HFF-Myc (cell line): ENCODE data around the gene DLG3.

Experiments
- DNase-seq: peaks from one replicate; pipeline ENCODE4 v3.0.0-alpha.2; 2011; ENCODE audit warnings: low read depth; ENCODE audit errors: extremely low read depth
- H3K4me3 ChIP-seq: replicated peaks from 2 replicates; pipeline ENCODE4 v1.5.1; 2011; ENCODE audit warnings: low read depth, mild to moderate bottlenecking, control low read depth, low read length
- CTCF ChIP-seq: IDR thresholded peaks from 2 replicates; pipeline ENCODE4 v1.5.1; 2012; ENCODE audit warnings: mild to moderate bottlenecking, low read depth, low read length, control low read depth; ENCODE audit errors: missing control alignments

The DLG3 gene

GRCh38 chrX:70429759-70430158 lies 14.9 kb upstream of the DLG3 start:
- no peak for DNase-seq
- TF ChIP-seq CTCF = no peak

GRCh38 chrX:70432936-70433847 lies 11.4 kb upstream of the DLG3 start:
- H3K4me3 ChIP-seq = peak overlapping the region; percentile 58
- no peak for DNase-seq
- TF ChIP-seq CTCF = no peak

More at GRCh38 chrX:70429759-70430158, 14.9 kb upstream of the DLG3 start:
- no peak overlapping the region for H3K4me3 ChIP-seq

- H3K4me3 ChIP-seq = peak overlapping the region; percentile 58
- TF ChIP-seq CTCF = peak; percentile 53
- DNase-seq = no peak
Observed at GRCh38 chrX:70433848-70434351, 10.7 kb upstream of the DLG3 start.

- no peak for DNase-seq
- H3K4me3 ChIP-seq = peak overlapping the region; percentile 58
- TF ChIP-seq CTCF = no peak
Observed at GRCh38 chrX:70434352-70434866, 10.2 kb upstream of the DLG3 start.

GRCh38 chrX:70434914-70435586 lies 9.6 kb upstream of the DLG3 start:
- no peak for TF ChIP-seq CTCF
- H3K4me3 ChIP-seq = peak overlapping the region; percentile 58
- no peak for DNase-seq

GRCh38 chrX:70436343-70436742 lies 8.3 kb upstream of the DLG3 start:
- no peak for DNase-seq
- H3K4me3 ChIP-seq = no peak overlapping the region

More at GRCh38 chrX:70436343-70436742, 8.3 kb upstream of the DLG3 start:
- peak; percentile 11 for TF ChIP-seq CTCF
